Fibroblast of villous mesenchyme (primary cell): ENCODE measurements around the gene STAC. TPM values are rescaled to one million over a fixed set of nuclear protein-coding genes. Genes with fewer than 3 reads are reported as not detected.
"Not testable (repeated sequence)": the region's sequence is repeated elsewhere in the genome, so short reads cannot be mapped to it uniquely, and the experiment has no call there.

Experiments used
- DNase-seq: peaks from one replicate; pipeline ENCODE4 v3.0.0-alpha.2; 2010; ENCODE audit warnings: low read depth
- H3K4me3 ChIP-seq: 2 replicates; pipeline ENCODE4 v1.5.1; 2011; ENCODE audit warnings: low read depth, mild to moderate bottlenecking, low read length
- CTCF ChIP-seq: IDR thresholded peaks from 2 replicates; pipeline ENCODE4 v1.5.1; 2012; ENCODE audit warnings: low read depth, mild to moderate bottlenecking, low read length; ENCODE audit not compliant: insufficient read depth
- total RNA-seq: library from RNA; depleted of rRNA; stranded (reverse); fragments of >200 nt; gene quantifications from 2 replicates; pipeline ENCODE4 v1.2.3, GENCODE V29; 2012

STAC gene
- total RNA-seq, 1 donor = 0.43 TPM

DNA sequence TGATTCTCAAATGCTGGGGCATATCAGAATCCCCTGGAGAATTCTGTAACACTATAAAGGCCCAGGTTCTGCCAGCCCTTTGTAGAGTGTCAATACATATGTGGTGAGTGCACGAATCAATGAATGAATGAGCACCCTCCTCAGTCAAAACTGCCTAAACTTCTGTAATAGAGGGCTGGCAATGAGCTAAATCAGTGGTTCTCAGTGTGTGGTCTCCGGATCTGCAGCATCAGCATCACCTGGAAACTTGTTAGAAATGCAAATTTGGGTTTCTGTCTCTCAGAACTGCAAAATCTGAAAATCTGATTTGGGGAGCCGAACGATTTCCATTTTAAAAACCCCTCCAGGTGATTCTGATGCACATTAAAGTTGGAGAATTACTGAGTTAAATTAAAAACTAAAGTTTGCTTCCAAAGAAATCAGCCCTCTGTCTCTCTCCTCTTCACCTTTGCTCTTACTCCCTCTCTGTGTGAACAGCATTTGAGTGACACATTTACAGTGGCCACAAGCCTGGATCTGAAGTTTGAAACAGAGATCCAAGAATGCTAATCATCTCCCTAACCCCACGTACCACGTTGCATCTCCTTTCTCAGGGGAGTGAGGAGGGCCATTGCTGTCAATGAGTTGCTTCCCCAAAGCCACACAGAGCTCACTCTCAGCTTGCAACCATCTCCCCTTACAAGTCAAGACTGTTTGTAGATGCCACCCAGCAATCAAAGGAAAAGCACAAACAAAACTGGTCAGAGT lies 109.5 kb downstream of the STAC start:
- no peak overlapping the region for H3K4me3 ChIP-seq
- no peak for DNase-seq
- TF ChIP-seq CTCF = no peak

DNA sequence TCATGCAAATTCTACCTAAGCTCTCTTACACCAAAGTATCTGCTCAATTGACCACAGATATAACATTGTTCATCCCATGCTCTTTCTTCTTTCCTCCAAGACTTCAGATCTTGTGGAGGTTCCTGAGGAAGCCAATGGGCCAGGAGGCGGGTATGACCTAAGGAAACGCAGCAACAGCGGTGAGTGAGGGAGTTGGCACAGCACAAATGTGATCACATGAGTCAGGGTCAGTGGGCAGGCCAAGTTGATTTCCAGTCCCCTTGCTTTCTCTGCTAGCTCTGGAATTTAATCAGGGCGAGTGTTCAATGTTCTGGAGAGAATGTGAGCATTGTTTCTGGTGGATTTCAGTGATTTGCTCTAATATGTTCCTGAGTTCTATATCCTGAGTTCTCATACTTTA lies 112.7 kb downstream of the STAC start:
- no peak for DNase-seq
- no peak for TF ChIP-seq CTCF
- H3K4me3 ChIP-seq = no peak overlapping the region

DNA sequence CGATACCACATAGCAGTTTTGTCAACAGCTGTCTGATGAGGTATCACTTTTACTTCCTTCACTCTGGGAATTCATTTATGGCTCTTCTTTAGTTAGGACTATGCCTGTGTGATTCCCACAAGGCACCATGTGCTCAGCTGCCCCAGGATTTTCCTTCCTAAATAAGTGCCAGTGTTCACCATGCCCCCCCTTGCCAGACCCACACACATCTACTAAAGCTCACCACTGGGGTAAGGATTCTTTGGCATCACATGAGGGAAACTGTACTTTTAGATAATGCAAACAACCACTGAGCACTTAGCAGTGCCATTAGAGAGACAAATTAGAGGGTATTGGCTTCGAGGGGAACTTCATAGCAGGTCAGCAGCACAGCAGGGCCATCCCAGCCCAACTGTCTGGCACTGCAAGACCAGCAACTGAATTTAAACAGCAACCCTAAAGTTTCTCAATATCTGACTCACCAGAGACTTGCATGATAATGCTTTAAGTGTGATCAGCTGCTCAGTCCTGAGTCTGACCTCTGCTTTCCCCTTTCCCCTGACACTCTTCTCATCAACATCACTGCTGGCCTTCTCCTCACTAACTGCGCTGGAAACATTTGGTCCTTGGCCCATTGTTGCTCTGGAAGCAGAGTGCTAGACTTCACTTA lies 114.3 kb downstream of the STAC start:
- no peak for TF ChIP-seq CTCF

GRCh38 chr3:36496684-36497633 lies 116.7 kb downstream of the STAC start:
- no peak for TF ChIP-seq CTCF
- DNase-seq = peak; percentile 68
- H3K4me3 ChIP-seq = no peak overlapping the region

More for the DNA sequence above, 114.3 kb downstream of the STAC start:
- no peak overlapping the region for H3K4me3 ChIP-seq
- peak; percentile 77 for DNase-seq

GRCh38 chr3:36500053-36500452 lies 119.7 kb downstream of the STAC start:
- not testable (repeated sequence) for DNase-seq, H3K4me3 ChIP-seq

DNA sequence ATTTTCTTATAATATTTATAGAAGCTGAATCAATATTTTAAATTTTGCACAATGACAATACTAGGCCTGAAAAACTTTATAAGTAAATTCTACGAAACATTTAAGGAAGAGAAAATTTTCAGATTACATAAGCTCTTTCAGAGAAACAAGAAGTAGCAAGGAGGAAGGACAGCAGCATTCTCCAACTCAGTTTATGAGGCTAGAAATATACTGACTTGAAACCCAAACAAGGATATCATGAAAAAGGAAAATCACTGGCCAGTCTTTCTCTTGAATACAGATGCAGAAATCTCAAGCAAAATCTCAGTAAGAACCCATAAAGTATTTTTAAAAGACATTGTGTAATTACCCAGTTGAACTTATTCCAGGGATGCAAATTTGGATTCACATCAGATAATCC lies 121.3 kb downstream of the STAC start:
- DNase-seq = no peak
- H3K4me3 ChIP-seq = no peak overlapping the region
- TF ChIP-seq CTCF = no peak

DNA sequence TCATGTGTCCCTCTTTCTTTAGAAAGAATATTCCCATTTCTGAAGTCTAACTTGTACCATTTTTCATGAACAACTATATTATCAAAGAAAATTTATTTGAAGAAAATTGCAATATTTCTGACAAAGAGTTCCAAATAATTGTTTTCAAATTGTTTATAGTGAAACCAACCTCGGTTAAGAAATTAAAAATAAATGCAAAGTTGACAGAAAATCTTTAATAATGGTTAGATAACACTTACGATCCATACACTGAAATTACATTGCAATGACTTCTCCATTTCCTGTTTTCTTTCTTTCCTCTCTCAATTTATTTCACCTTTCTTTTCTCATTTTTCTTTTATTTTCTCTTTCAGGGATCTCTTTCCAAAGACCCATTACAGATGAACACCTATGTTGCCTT lies 125.1 kb downstream of the STAC start:
- no peak overlapping the region for H3K4me3 ChIP-seq
- no peak for TF ChIP-seq CTCF
- DNase-seq = no peak
